IMR-90 (cell line): ENCODE measurements around the gene CFAP92. TPM values are rescaled to one million over a fixed set of nuclear protein-coding genes. Genes with fewer than 3 reads are reported as not detected.
A peak's percentile ranks its signal among the peaks of the same experiment; 100 is the strongest.
"Not testable (repeated sequence)": the region's sequence is repeated elsewhere in the genome, so short reads cannot be mapped to it uniquely, and the experiment has no call there.

ENCODE experiments used
- ATAC-seq: fragments of 200-7000 bp; cut with Tn5 transposase; 2 replicates; pipeline ENCODE4 v1.9.1; 2020; ENCODE audit warnings: low read depth, mild to moderate bottlenecking, moderate library complexity
- BruUV-seq: library from RNA; stranded (reverse); fragments of 400-500 nt; replicated peaks from 2 replicates; lab custom pipeline; 2021; lab: Mats Ljungman, UMichigan
- CTCF ChIA-PET: fragments of 300-600 bp; formaldehyde crosslinking; extraction: SDS; loops from one replicate; lab custom pipeline; 2021; ENCODE audit warnings: antibody characterized with exemption; lab: Yijun Ruan, JAX
- POLR2A ChIA-PET: fragments of 300-600 bp; sonication (Branson Sonifier 250); formaldehyde crosslinking; loops from one replicate; lab custom pipeline; 2022; ENCODE audit warnings: antibody characterized with exemption; ENCODE audit not compliant: unreplicated experiment; lab: Charles Lee
- DNase-seq: peaks from one replicate; pipeline ENCODE4 v3.0.0; 2013
- H2AFZ ChIP-seq: replicated peaks from 2 replicates; pipeline ENCODE3; 2013; ENCODE audit warnings: low read length, mild to moderate bottlenecking; ENCODE audit not compliant: poor library complexity
- H2AK5ac ChIP-seq: 2 replicates; pipeline ENCODE4 v1.6.1; 2013; ENCODE audit warnings: low read depth, low read length, inconsistent platforms
- H2AK9ac ChIP-seq: replicated peaks from 2 replicates; pipeline ENCODE3; 2013; ENCODE audit warnings: mild to moderate bottlenecking, low read depth, low read length, moderate library complexity; ENCODE audit not compliant: poor library complexity
- H2BK120ac ChIP-seq: 2 replicates; pipeline ENCODE4 v1.6.1; 2013; ENCODE audit warnings: low read depth, low read length, inconsistent platforms
- H2BK15ac ChIP-seq: 3 replicates; pipeline ENCODE4 v1.6.1; 2013; ENCODE audit warnings: low read depth, low read length, inconsistent platforms
- H2BK20ac ChIP-seq: 2 replicates; pipeline ENCODE4 v1.6.1; 2013; ENCODE audit warnings: low read depth, mild to moderate bottlenecking, inconsistent platforms, low read length, moderate library complexity
- H2BK5ac ChIP-seq: 2 replicates; pipeline ENCODE4 v1.6.1; 2013; ENCODE audit warnings: mild to moderate bottlenecking, low read depth, low read length, inconsistent platforms; ENCODE audit not compliant: poor library complexity, severe bottlenecking
- H3K14ac ChIP-seq: replicated peaks from 2 replicates; pipeline ENCODE4 v1.6.1; 2013; ENCODE audit warnings: low read depth, low read length, inconsistent platforms
- H3K18ac ChIP-seq: 2 replicates; pipeline ENCODE4 v1.6.1; 2013; ENCODE audit warnings: low read depth, low read length, control low read depth
- H3K23ac ChIP-seq: 2 replicates; pipeline ENCODE4 v1.6.1; 2013; ENCODE audit warnings: low read depth, low read length, inconsistent platforms
- H3K27ac ChIP-seq: 2 replicates; pipeline ENCODE4 v1.5.1; 2013; ENCODE audit warnings: mild to moderate bottlenecking, control low read depth, low read length; ENCODE audit not compliant: insufficient read depth
- H3K27me3 ChIP-seq: 2 replicates; pipeline ENCODE4 v1.6.1; 2013; ENCODE audit warnings: low read length; ENCODE audit not compliant: control insufficient read depth, insufficient read depth
- H3K36me3 ChIP-seq: 2 replicates; pipeline ENCODE4 v1.6.1; 2013; ENCODE audit warnings: low read length, mixed read lengths; ENCODE audit not compliant: control insufficient read depth, insufficient read depth
- H3K4ac ChIP-seq: 2 replicates; pipeline ENCODE4 v1.6.1; 2013; ENCODE audit warnings: low read depth, low read length, inconsistent platforms
- H3K4me1 ChIP-seq: 2 replicates; pipeline ENCODE4 v1.6.1; 2013; ENCODE audit warnings: low read length, mixed read lengths; ENCODE audit not compliant: control insufficient read depth, insufficient read depth
- H3K4me2 ChIP-seq: 2 replicates; pipeline ENCODE4 v1.6.1; 2013; ENCODE audit warnings: low read depth, mild to moderate bottlenecking, control low read depth, low read length, moderate library complexity
- H3K4me3 ChIP-seq: 2 replicates; pipeline ENCODE4 v1.5.1; 2013; ENCODE audit warnings: low read depth, mild to moderate bottlenecking, control low read depth, low read length, moderate library complexity; ENCODE audit not compliant: insufficient read depth
- H3K56ac ChIP-seq: 2 replicates; pipeline ENCODE4 v1.6.1; 2013; ENCODE audit warnings: low read length, inconsistent platforms; ENCODE audit not compliant: insufficient read depth; ENCODE audit errors: extremely low read depth
- H3K79me1 ChIP-seq, 2 experiments: 2 replicates each; pipeline ENCODE4 v1.6.1; 2013; ENCODE audit warnings: low read length in 2 of 2, inconsistent platforms in 1 of 2, low read depth in 1 of 2
- H3K9ac ChIP-seq: 2 replicates; pipeline ENCODE4 v1.6.1; 2013; ENCODE audit warnings: low read depth, low read length, control low read depth
- H3K9me1 ChIP-seq: 2 replicates; pipeline ENCODE4 v1.6.1; 2013; ENCODE audit warnings: low read length, inconsistent platforms; ENCODE audit not compliant: insufficient read depth
- H3K9me3 ChIP-seq: 2 replicates; pipeline ENCODE4 v1.6.1; 2013; ENCODE audit warnings: low read length; ENCODE audit not compliant: control insufficient read depth, insufficient read depth
- H4K20me1 ChIP-seq: 2 replicates; pipeline ENCODE4 v1.6.1; 2013; ENCODE audit warnings: low read length, inconsistent platforms; ENCODE audit not compliant: insufficient read depth
- H4K5ac ChIP-seq: 2 replicates; pipeline ENCODE4 v1.6.1; 2013; ENCODE audit warnings: mild to moderate bottlenecking, low read depth, low read length, control low read depth
- H4K8ac ChIP-seq, 2 experiments: 2 replicates each; pipeline ENCODE4 v1.6.1; 2013; ENCODE audit warnings: low read depth in 2 of 2, low read length in 2 of 2, control low read depth in 1 of 2, inconsistent platforms in 1 of 2
- H4K91ac ChIP-seq: 2 replicates; pipeline ENCODE4 v1.6.1; 2013; ENCODE audit warnings: low read depth, low read length, inconsistent platforms; ENCODE audit not compliant: insufficient read depth
- WGBS, 2 experiments: methylation state at CpG; one replicate each; pipeline versions ENCODE4 v1.1.5 to v1.1.7; 2013; ENCODE audit warnings: missing lambda C conversion rate in 2 of 2; ENCODE audit not compliant: insufficient read length in 1 of 2; ENCODE audit errors: extremely low coverage in 2 of 2; 5-methylcytosine and 5-hydroxymethylcytosine counted together
- dilution Hi-C: fragments of 300-500 bp; cut with HindIII; formaldehyde crosslinking; loops from one replicate; pipeline ENCODE4 v1.14.3; 2018; ENCODE audit warnings: low sequenced_read_pairs; ENCODE audit not compliant: unreplicated experiment
- in situ Hi-C: fragments of 300-500 bp; cut with MboI; formaldehyde crosslinking; loops from 3 replicates; pipeline ENCODE4 v1.14.3; 2019; ENCODE audit warnings: low sequenced_read_pairs, inconsistent platforms, mixed read lengths
- intact Hi-C: fragments of 100-400 bp; cut with micrococcal nuclease; formaldehyde crosslinking; loops from 2 replicates; pipeline ENCODE4 v1.10.0; 2022
- polyA plus RNA-seq, 3 experiments: library from polyadenylated mRNA; depleted of rRNA; stranded (reverse); fragments of >200 nt; gene quantifications; 2 replicates each; pipeline ENCODE4 v1.2.3, GENCODE V29; 2012; ENCODE audit warnings: low replicate concordance in 1 of 3
- total RNA-seq: library from RNA; depleted of rRNA; stranded (reverse); fragments of >200 nt; gene quantifications from 2 replicates; pipeline ENCODE4 v1.2.3, GENCODE V29; 2012

The CFAP92 gene
- total and polyA plus RNA-seq, 2 of the 4 experiments (the other 2 are of a cell fraction): not detected

DNA sequence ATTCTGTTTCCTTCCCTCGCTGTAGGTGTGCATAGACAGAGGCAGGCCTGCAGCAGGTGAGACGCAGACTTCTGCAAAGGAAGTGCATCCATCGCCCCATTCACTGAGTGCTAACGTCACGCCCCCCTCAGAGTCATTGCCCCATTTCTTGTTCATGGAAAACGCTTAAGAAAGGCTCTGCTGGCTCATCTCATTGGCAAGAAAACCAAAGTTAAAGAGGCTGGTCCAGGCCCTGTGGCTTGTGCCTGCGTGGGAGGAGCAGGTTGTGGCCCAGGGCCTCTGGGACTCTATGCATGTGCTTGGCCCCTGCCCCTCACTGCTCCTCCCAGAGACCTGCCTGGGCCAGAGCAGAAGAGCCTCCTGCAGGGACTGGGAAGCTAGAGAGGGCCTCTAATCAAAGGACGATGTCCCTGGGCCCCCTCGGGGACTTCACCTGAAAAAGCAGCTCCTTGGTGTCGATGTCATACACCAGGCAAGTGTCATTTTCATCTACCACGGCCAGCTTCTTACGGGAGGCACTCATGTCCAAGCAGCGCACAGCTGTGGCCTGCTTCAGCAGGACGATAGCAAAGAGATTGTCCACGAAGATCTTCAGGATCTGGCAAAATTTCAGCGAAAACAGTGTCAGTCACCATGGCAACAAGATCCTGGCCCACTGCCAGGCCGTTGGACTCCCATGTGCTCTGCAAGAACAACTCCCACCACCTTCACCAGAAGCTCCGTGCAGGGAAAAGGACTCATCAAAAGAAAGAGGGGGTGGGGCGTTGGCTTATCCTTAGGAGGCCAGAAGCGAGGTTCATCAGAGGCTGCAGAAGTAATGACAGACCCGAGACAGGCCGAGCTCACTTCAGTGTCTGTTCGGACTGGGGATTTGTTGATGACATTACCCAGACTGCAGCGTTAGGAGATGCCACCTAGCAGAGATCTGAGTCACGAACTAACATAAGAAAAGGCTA, 128.7 kb downstream of the CFAP92 start:
- DNase-seq (peak; percentile 33), ATAC-seq (peak; percentile 33)
- H3K14ac ChIP-seq, H2BK5ac ChIP-seq, H4K91ac ChIP-seq, POLR2A ChIA-PET, dilution Hi-C loops, H3K27me3 ChIP-seq, H3K4ac ChIP-seq, H3K4me3 ChIP-seq, H3K23ac ChIP-seq, H2AK9ac ChIP-seq, H3K9ac ChIP-seq, H3K79me1 ChIP-seq, H2BK20ac ChIP-seq, H3K9me3 ChIP-seq, in situ Hi-C loops, CTCF ChIA-PET, H3K4me2 ChIP-seq, H3K4me1 ChIP-seq, H2AK5ac ChIP-seq, H2BK15ac ChIP-seq, H4K5ac ChIP-seq, H4K8ac ChIP-seq, intact Hi-C loops, H3K27ac ChIP-seq, H4K20me1 ChIP-seq, H2AFZ ChIP-seq, H3K9me1 ChIP-seq, H3K18ac ChIP-seq, H2BK120ac ChIP-seq, BruUV-seq, H3K36me3 ChIP-seq, H3K56ac ChIP-seq: not testable (repeated sequence)
- WGBS, 2 experiments: 20% methylated on average over 1 of the region's 25 CpGs; no CpG with 5 or more reads in 1 of the 2 experiments
